Epithelial cell of esophagus (primary cell): ENCODE measurements around the gene MPPED2.

ENCODE experiments used
- DNase-seq: peaks from one replicate; pipeline ENCODE4 v3.0.0; 2010; ENCODE audit warnings: low read depth
- H3K4me3 ChIP-seq: 2 replicates; pipeline ENCODE4 v1.5.1; 2011; ENCODE audit warnings: mild to moderate bottlenecking, low read length, control low read depth
- CTCF ChIP-seq: IDR thresholded peaks from 2 replicates; pipeline ENCODE4 v1.5.1; 2011; ENCODE audit warnings: low read depth, mild to moderate bottlenecking, low read length, control low read depth, inconsistent platforms; ENCODE audit not compliant: insufficient read depth; ENCODE audit errors: missing control alignments

The MPPED2 gene

GRCh38 chr11:30553521-30554110 is 32.5 kb downstream of the MPPED2 start:
- DNase-seq = no peak
- TF ChIP-seq CTCF = no peak
- H3K4me3 ChIP-seq = no peak overlapping the region

GRCh38 chr11:30552839-30553238 is 33.3 kb downstream of the MPPED2 start:
- no peak for DNase-seq
- no peak overlapping the region for H3K4me3 ChIP-seq
- TF ChIP-seq CTCF = no peak

- no peak overlapping the region for H3K4me3 ChIP-seq
- no peak for DNase-seq
- TF ChIP-seq CTCF = no peak
Observed at GRCh38 chr11:30550022-30550542, 36.1 kb downstream of the MPPED2 start.

GRCh38 chr11:30549565-30549964 is 36.6 kb downstream of the MPPED2 start:
- H3K4me3 ChIP-seq = no peak overlapping the region
- no peak for TF ChIP-seq CTCF
- DNase-seq = no peak

- no peak for TF ChIP-seq CTCF
- DNase-seq = no peak
Observed at GRCh38 chr11:30546334-30546733, 39.8 kb downstream of the MPPED2 start.

GRCh38 chr11:30545507-30545906 is 40.6 kb downstream of the MPPED2 start:
- TF ChIP-seq CTCF = no peak
- no peak overlapping the region for H3K4me3 ChIP-seq

More at GRCh38 chr11:30546334-30546733, 39.8 kb downstream of the MPPED2 start:
- H3K4me3 ChIP-seq = no peak overlapping the region

GRCh38 chr11:30543066-30543465 is 43.1 kb downstream of the MPPED2 start:
- no peak for DNase-seq
- no peak overlapping the region for H3K4me3 ChIP-seq
- no peak for TF ChIP-seq CTCF

More at GRCh38 chr11:30545507-30545906, 40.6 kb downstream of the MPPED2 start:
- no peak for DNase-seq
